Measurements from ENCODE around the gene SOBP. TPM values are rescaled to one million over a fixed set of nuclear protein-coding genes. Genes with fewer than 3 reads are reported as not detected.

Gene SOBP
- total and polyA plus RNA-seq, 2 donors (not counting 3 experiments of a cell fraction or from before 2014, with no cell fraction given), result 0.35 to 6.6 TPM

DNA sequence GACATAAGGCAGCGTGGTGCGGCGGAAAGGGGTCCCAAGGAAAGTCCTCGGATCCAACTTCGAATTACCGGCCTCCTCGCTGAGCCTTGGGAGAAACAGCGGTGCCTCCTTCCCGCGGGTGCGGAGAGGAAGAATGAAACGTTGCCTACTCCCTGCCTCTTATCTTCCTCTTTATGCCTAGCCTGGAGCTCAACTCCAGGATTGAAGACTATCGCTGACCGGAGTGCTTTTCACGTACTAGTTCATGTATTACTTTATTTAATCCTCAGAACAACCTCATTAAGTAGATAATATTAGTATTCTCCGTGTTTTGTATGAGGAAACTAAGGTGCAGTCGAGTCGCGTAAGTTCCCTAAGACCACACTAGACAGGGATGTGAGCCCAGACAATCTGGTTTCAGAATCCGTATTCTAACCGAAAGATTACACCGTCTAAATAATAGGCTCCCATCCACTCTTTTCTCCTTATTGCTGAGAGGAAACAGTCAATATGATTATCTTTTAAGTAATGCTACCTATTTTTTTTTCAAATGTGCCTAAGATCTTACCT is 29.8 kb upstream of the SOBP start:
- FAIRE-seq (no peak), DNase-seq (ENCODE audit: low read depth, low spot score) (no peak)
- TF ChIP-seq, protein P1, sequence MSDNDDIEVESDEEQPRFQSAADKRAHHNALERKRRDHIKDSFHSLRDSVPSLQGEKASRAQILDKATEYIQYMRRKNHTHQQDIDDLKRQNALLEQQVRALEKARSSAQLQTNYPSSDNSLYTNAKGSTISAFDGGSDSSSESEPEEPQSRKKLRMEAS (IDR thresholded peaks at IDR 0.05; ENCODE audit: insufficient read depth, insufficient read length), result no peak
- TF ChIP-seq GATA2 (IDR thresholded peaks at IDR 0.05; ENCODE audit: insufficient read depth, insufficient read length, low read depth, low read length), result no peak
- no peak for TF ChIP-seq JUN (IDR thresholded peaks at IDR 0.05; ENCODE audit: borderline replicate concordance, insufficient read depth, insufficient read length, low read depth)
- dilution Hi-C loops (cut with MboI; ENCODE audit: extremely low pct_ligation_motif_present, low sequenced_read_pairs) (no loop called here), intact Hi-C loops (cut with micrococcal nuclease) (no loop called here)
- Histone ChIP-seq H2AFZ (ENCODE audit: low read depth, low read length) (peak overlapping the region; percentile 89), H3K4me3 (replicated peaks in 1 of 3; ENCODE audit: insufficient read depth in 1 of 3, low read depth in 1 of 3, low read length in 3 of 3) (peak overlapping the region; percentile 75 to 90 (median 81)), H3K9ac (replicated peaks; ENCODE audit: extremely low read depth, insufficient read depth, low read length) (peak overlapping the region; percentile 78), H3K36me3 (ENCODE audit: control insufficient read depth in 2 of 2, extremely low read depth in 1 of 2, insufficient read depth in 2 of 2, low read length in 2 of 2) (no peaks in the 10 kb centered on the region), H3K27me3 (ENCODE audit: control insufficient read depth in 2 of 2, insufficient read depth in 2 of 2, low read length in 2 of 2) (no peaks in the 10 kb centered on the region), H3K9me3 (replicated peaks; ENCODE audit: control insufficient read depth, insufficient read depth, low read length) (no peaks in the 10 kb centered on the region), H3K4me2 (ENCODE audit: insufficient read depth, low read length) (peak overlapping the region; percentile 66), H4K20me1 (replicated peaks; ENCODE audit: control insufficient read depth, extremely low read depth, insufficient read depth, low read length) (no peaks in the 10 kb centered on the region), H3K79me2 (ENCODE audit: control insufficient read depth, insufficient read depth, low read length) (peaks cover 8% of the 10 kb centered on the region), H3K9me1 (replicated peaks; ENCODE audit: control insufficient read depth, extremely low read depth, insufficient read depth, low read length) (no peaks in the 10 kb centered on the region), H3K27ac (ENCODE audit: insufficient read depth, low read depth, low read length) (peak overlapping the region; percentile 11), H3K4me1 (ENCODE audit: control insufficient read depth, extremely low read depth, insufficient read depth, low read length) (peaks cover 4% of the 10 kb centered on the region)
- ChIA-PET POLR2A (interaction anchor here (1.0 to 1.3 kb wide), 3 partner anchors 31 to 139 kb away, joined by 3 read pairs; no protein-coding TSS in a partner anchor), CTCF (interaction anchor here (0.7 to 3.6 kb wide), 18 partner anchors 8 to 346 kb away, joined by 3 to 55 read pairs (median 4); partner anchors contain the start of gene SOBP)
- no TSS peak for BruUV-seq (replicated peaks)

DNA sequence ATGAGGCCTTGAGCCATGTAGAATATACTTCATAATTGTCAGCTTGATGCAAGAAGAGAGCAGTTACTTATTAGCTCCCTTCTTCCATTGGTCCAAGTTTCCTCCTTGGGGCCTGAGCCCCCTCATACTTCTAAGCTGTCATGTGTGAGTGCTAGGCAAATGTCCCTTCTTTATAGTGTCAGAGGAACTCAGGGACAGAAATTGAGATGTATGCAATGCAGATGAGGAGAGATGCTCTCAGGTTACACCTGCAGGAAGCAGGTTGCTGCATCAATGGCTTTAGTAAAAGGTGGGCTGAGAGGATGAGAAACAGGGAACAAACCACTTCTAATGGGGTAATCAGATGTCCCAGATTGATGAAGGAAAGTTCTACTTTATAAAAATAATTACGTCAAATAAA is 23.9 kb upstream of the SOBP start:
- POLR2A ChIA-PET, result no interaction called here
- BruUV-seq (replicated peaks), result no TSS peak
- peaks cover 9 to 11% of the 10 kb centered on the region in 2 experiments for H3K27me3 ChIP-seq (ENCODE audit: control insufficient read depth in 2 of 2, insufficient read depth in 2 of 2, low read length in 2 of 2)
- H3K36me3 ChIP-seq (ENCODE audit: control insufficient read depth in 2 of 2, extremely low read depth in 1 of 2, insufficient read depth in 2 of 2, low read length in 2 of 2), result no peaks in the 10 kb centered on the region
- TF ChIP-seq, protein P1 (IDR thresholded peaks at IDR 0.05; ENCODE audit: insufficient read depth, insufficient read length), result no peak
- TF ChIP-seq POLR2AphosphoS5 (IDR thresholded peaks at IDR 0.05; ENCODE audit: insufficient read depth, low read depth, low read length) (no peak), EZH2 (IDR thresholded peaks at IDR 0.05; ENCODE audit: borderline replicate concordance, low read depth, low read length, severe bottlenecking) (no peak), GATA2 (IDR thresholded peaks at IDR 0.05; ENCODE audit: insufficient read depth, insufficient read length, low read depth, low read length) (no peak), JUN (IDR thresholded peaks at IDR 0.05; ENCODE audit: borderline replicate concordance, insufficient read depth, insufficient read length, low read depth) (no peak), POLR2A (IDR thresholded peaks at IDR 0.05; ENCODE audit: low read depth, low read length) (no peak), MYC (IDR thresholded peaks at IDR 0.05; ENCODE audit: low read depth, low read length) (no peak), FOS (IDR thresholded peaks at IDR 0.05; ENCODE audit: borderline replicate concordance, insufficient read depth, low read length) (no peak)
- TF ChIP-seq, protein P2, sequence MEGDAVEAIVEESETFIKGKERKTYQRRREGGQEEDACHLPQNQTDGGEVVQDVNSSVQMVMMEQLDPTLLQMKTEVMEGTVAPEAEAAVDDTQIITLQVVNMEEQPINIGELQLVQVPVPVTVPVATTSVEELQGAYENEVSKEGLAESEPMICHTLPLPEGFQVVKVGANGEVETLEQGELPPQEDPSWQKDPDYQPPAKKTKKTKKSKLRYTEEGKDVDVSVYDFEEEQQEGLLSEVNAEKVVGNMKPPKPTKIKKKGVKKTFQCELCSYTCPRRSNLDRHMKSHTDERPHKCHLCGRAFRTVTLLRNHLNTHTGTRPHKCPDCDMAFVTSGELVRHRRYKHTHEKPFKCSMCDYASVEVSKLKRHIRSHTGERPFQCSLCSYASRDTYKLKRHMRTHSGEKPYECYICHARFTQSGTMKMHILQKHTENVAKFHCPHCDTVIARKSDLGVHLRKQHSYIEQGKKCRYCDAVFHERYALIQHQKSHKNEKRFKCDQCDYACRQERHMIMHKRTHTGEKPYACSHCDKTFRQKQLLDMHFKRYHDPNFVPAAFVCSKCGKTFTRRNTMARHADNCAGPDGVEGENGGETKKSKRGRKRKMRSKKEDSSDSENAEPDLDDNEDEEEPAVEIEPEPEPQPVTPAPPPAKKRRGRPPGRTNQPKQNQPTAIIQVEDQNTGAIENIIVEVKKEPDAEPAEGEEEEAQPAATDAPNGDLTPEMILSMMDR (IDR thresholded peaks at IDR 0.05; ENCODE audit: extremely low read depth in 1 of 2, insufficient read depth in 1 of 2, low read depth in 1 of 2, low read length in 2 of 2), result no peak
- DNase-seq (ENCODE audit: low read depth, low spot score) (no peak), FAIRE-seq (no peak)
- H2AFZ ChIP-seq (ENCODE audit: low read depth, low read length), result no peak overlapping the region
- no peak overlapping the region for H3K27ac ChIP-seq (ENCODE audit: insufficient read depth, low read depth, low read length)
- no peak overlapping the region for H3K4me2 ChIP-seq (ENCODE audit: insufficient read depth, low read length)
- no peaks in the 10 kb centered on the region for H3K4me1 ChIP-seq (ENCODE audit: control insufficient read depth, extremely low read depth, insufficient read depth, low read length)
- no peaks in the 10 kb centered on the region for H3K9me1 ChIP-seq (replicated peaks; ENCODE audit: control insufficient read depth, extremely low read depth, insufficient read depth, low read length)
- CTCF ChIA-PET, result no interaction called here
- no peaks in the 10 kb centered on the region for H4K20me1 ChIP-seq (replicated peaks; ENCODE audit: control insufficient read depth, extremely low read depth, insufficient read depth, low read length)
- intact Hi-C loops (cut with micrococcal nuclease) (no loop called here), dilution Hi-C loops (cut with MboI; ENCODE audit: extremely low pct_ligation_motif_present, low sequenced_read_pairs) (no loop called here)
- no peak overlapping the region for H3K9ac ChIP-seq (replicated peaks; ENCODE audit: extremely low read depth, insufficient read depth, low read length)
- H3K4me3 ChIP-seq (replicated peaks in 1 of 3; ENCODE audit: insufficient read depth in 1 of 3, low read depth in 1 of 3, low read length in 3 of 3), result no peak overlapping the region
- H3K9me3 ChIP-seq (replicated peaks; ENCODE audit: control insufficient read depth, insufficient read depth, low read length), result no peaks in the 10 kb centered on the region
- no peaks in the 10 kb centered on the region for H3K79me2 ChIP-seq (ENCODE audit: control insufficient read depth, insufficient read depth, low read length)
